ENCODE data around the gene KCNK5. TPM values are rescaled to one million over a fixed set of nuclear protein-coding genes. Genes with fewer than 3 reads are reported as not detected.

KCNK5 gene
- total and polyA plus RNA-seq, 2 donors (not counting 3 experiments of a cell fraction or from before 2014, with no cell fraction given) = not detected

DNA sequence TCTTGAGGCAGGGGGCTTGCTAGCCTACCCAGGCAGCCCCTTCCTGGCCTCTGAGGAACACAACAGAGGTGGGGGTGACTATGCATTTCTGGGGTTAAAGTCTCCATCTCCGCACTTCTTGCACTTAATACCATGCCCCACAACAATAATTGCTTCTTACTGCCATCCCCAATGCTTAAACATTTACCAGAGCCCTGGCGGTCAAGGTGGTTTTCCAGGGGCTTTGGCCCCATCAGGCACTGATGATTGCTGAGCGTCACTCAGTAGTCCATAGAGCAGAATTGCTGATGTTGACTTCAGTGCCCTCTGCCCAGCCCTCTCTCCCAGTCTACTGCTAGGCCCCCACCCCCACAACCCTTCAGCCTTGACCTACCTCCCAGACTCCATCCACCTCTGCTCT lies 32.5 kb upstream of the KCNK5 start:
- ChIA-PET CTCF (interaction anchor here (1.0 kb wide), 1 partner anchor 96 kb away, joined by 3 read pairs; no protein-coding TSS in a partner anchor), POLR2A (no interaction called here)
- H3K4me3 ChIP-seq (replicated peaks in 1 of 3; ENCODE audit: insufficient read depth in 1 of 3, low read depth in 1 of 3, low read length in 3 of 3) = no peak overlapping the region
- no peaks in the 10 kb centered on the region for H3K79me2 ChIP-seq (ENCODE audit: control insufficient read depth, insufficient read depth, low read length)
- dilution Hi-C loops (cut with MboI; ENCODE audit: extremely low pct_ligation_motif_present, low sequenced_read_pairs) (no loop called here), intact Hi-C loops (cut with micrococcal nuclease) (no loop called here)
- H4K20me1 ChIP-seq (replicated peaks; ENCODE audit: control insufficient read depth, extremely low read depth, insufficient read depth, low read length) = no peaks in the 10 kb centered on the region
- H3K9me3 ChIP-seq (replicated peaks; ENCODE audit: control insufficient read depth, insufficient read depth, low read length) = no peaks in the 10 kb centered on the region
- FAIRE-seq (no peak), DNase-seq (ENCODE audit: low read depth, low spot score) (no peak)
- BruUV-seq (replicated peaks) = no TSS peak
- no peaks in the 10 kb centered on the region for H3K27me3 ChIP-seq (ENCODE audit: control insufficient read depth in 2 of 2, insufficient read depth in 2 of 2, low read length in 2 of 2)
- H3K4me1 ChIP-seq (ENCODE audit: control insufficient read depth, extremely low read depth, insufficient read depth, low read length) = no peaks in the 10 kb centered on the region
- TF ChIP-seq FOS (IDR thresholded peaks at IDR 0.05; ENCODE audit: borderline replicate concordance, insufficient read depth, low read length) = no peak
- TF ChIP-seq POLR2AphosphoS5 (IDR thresholded peaks at IDR 0.05; ENCODE audit: insufficient read depth, low read depth, low read length) = no peak
- no peak for TF ChIP-seq MYC (IDR thresholded peaks at IDR 0.05; ENCODE audit: low read depth, low read length)
- TF ChIP-seq, protein P1, sequence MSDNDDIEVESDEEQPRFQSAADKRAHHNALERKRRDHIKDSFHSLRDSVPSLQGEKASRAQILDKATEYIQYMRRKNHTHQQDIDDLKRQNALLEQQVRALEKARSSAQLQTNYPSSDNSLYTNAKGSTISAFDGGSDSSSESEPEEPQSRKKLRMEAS (IDR thresholded peaks at IDR 0.05; ENCODE audit: insufficient read depth, insufficient read length) = no peak
- no peak for TF ChIP-seq EZH2 (IDR thresholded peaks at IDR 0.05; ENCODE audit: borderline replicate concordance, low read depth, low read length, severe bottlenecking)
- no peak for TF ChIP-seq GATA2 (IDR thresholded peaks at IDR 0.05; ENCODE audit: insufficient read depth, insufficient read length, low read depth, low read length)
- no peak overlapping the region for H3K9ac ChIP-seq (replicated peaks; ENCODE audit: extremely low read depth, insufficient read depth, low read length)
- H3K9me1 ChIP-seq (replicated peaks; ENCODE audit: control insufficient read depth, extremely low read depth, insufficient read depth, low read length) = no peaks in the 10 kb centered on the region
- no peaks in the 10 kb centered on the region for H3K36me3 ChIP-seq (ENCODE audit: control insufficient read depth in 2 of 2, extremely low read depth in 1 of 2, insufficient read depth in 2 of 2, low read length in 2 of 2)
- H3K4me2 ChIP-seq (ENCODE audit: insufficient read depth, low read length) = no peak overlapping the region
- H3K27ac ChIP-seq (ENCODE audit: insufficient read depth, low read depth, low read length) = no peak overlapping the region
- no peak overlapping the region for H2AFZ ChIP-seq (ENCODE audit: low read depth, low read length)

DNA sequence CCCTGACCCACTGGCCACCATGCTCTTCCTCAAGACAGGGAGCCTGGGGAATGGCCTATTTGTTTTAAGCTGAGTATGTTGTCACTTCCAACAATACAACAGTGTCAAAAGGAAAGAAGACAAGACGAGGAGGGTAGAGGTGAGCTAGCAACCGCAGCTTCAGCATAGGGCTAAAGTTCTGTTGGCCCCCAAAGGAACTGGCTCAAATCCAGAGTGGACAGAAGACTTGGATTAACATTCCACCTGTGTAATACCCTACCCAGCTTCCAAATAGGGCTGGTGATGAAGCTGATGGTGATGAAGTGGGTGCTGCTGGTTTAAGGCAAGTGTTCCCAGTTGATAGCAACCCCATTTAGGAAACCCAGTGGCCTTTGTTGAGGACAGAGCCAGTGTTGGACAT lies 31.7 kb upstream of the KCNK5 start:
- Histone ChIP-seq H3K9me1 (replicated peaks; ENCODE audit: control insufficient read depth, extremely low read depth, insufficient read depth, low read length) (no peaks in the 10 kb centered on the region), H3K9me3 (replicated peaks; ENCODE audit: control insufficient read depth, insufficient read depth, low read length) (no peaks in the 10 kb centered on the region), H3K79me2 (ENCODE audit: control insufficient read depth, insufficient read depth, low read length) (no peaks in the 10 kb centered on the region), H3K4me2 (ENCODE audit: insufficient read depth, low read length) (no peak overlapping the region), H2AFZ (ENCODE audit: low read depth, low read length) (no peak overlapping the region), H3K4me3 (replicated peaks in 1 of 3; ENCODE audit: insufficient read depth in 1 of 3, low read depth in 1 of 3, low read length in 3 of 3) (no peak overlapping the region), H3K27me3 (ENCODE audit: control insufficient read depth in 2 of 2, insufficient read depth in 2 of 2, low read length in 2 of 2) (no peaks in the 10 kb centered on the region), H3K9ac (replicated peaks; ENCODE audit: extremely low read depth, insufficient read depth, low read length) (no peak overlapping the region), H3K27ac (ENCODE audit: insufficient read depth, low read depth, low read length) (no peak overlapping the region), H3K36me3 (ENCODE audit: control insufficient read depth in 2 of 2, extremely low read depth in 1 of 2, insufficient read depth in 2 of 2, low read length in 2 of 2) (no peaks in the 10 kb centered on the region), H4K20me1 (replicated peaks; ENCODE audit: control insufficient read depth, extremely low read depth, insufficient read depth, low read length) (no peaks in the 10 kb centered on the region), H3K4me1 (ENCODE audit: control insufficient read depth, extremely low read depth, insufficient read depth, low read length) (no peaks in the 10 kb centered on the region)
- TF ChIP-seq MYC (IDR thresholded peaks at IDR 0.05; ENCODE audit: low read depth, low read length) (no peak), EZH2 (IDR thresholded peaks at IDR 0.05; ENCODE audit: borderline replicate concordance, low read depth, low read length, severe bottlenecking) (no peak), GATA2 (IDR thresholded peaks at IDR 0.05; ENCODE audit: insufficient read depth, insufficient read length, low read depth, low read length) (no peak), JUN (IDR thresholded peaks at IDR 0.05; ENCODE audit: borderline replicate concordance, insufficient read depth, insufficient read length, low read depth) (no peak)
- TF ChIP-seq, protein P2, sequence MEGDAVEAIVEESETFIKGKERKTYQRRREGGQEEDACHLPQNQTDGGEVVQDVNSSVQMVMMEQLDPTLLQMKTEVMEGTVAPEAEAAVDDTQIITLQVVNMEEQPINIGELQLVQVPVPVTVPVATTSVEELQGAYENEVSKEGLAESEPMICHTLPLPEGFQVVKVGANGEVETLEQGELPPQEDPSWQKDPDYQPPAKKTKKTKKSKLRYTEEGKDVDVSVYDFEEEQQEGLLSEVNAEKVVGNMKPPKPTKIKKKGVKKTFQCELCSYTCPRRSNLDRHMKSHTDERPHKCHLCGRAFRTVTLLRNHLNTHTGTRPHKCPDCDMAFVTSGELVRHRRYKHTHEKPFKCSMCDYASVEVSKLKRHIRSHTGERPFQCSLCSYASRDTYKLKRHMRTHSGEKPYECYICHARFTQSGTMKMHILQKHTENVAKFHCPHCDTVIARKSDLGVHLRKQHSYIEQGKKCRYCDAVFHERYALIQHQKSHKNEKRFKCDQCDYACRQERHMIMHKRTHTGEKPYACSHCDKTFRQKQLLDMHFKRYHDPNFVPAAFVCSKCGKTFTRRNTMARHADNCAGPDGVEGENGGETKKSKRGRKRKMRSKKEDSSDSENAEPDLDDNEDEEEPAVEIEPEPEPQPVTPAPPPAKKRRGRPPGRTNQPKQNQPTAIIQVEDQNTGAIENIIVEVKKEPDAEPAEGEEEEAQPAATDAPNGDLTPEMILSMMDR (IDR thresholded peaks at IDR 0.05; ENCODE audit: extremely low read depth in 1 of 2, insufficient read depth in 1 of 2, low read depth in 1 of 2, low read length in 2 of 2) = no peak
- dilution Hi-C loops (cut with MboI; ENCODE audit: extremely low pct_ligation_motif_present, low sequenced_read_pairs) (no loop called here), intact Hi-C loops (cut with micrococcal nuclease) (no loop called here)
- DNase-seq (ENCODE audit: low read depth, low spot score) (no peak), FAIRE-seq (no peak)
- BruUV-seq (replicated peaks) = no TSS peak
- ChIA-PET CTCF (no interaction called here), POLR2A (no interaction called here)
